GM18873 (cell line): Measurements from ENCODE around the gene PTPN18.
"Not testable (repeated sequence)": the region's sequence is repeated elsewhere in the genome, so short reads cannot be mapped to it uniquely, and the experiment has no call there.

Source experiments
- ATAC-seq: cut with Tn5 transposase; IDR thresholded peaks from one replicate; pipeline ENCODE4 v1.9.1; 2021; ENCODE audit warnings: mild to moderate bottlenecking, moderate library complexity, moderate number of reproducible peaks; ENCODE audit not compliant: unreplicated experiment, low FRiP score

The PTPN18 gene

GRCh38 chr2:130418845-130419244 lies 63.0 kb downstream of the PTPN18 start:
- ATAC-seq = not testable (repeated sequence)
